ENCODE measurements around the gene RNF217. TPM values are rescaled to one million over a fixed set of nuclear protein-coding genes. Genes with fewer than 3 reads are reported as not detected.

The RNF217 gene
- total RNA-seq, 2 donors from 2014 or later, result 24.0 to 28.1 TPM

- Histone ChIP-seq H3K27ac (ENCODE audit: low read depth, low read length) (no peak overlapping the region), H3K9me3 (ENCODE audit: control insufficient read depth, low read length) (no peaks in the 10 kb centered on the region), H3K4me3 (ENCODE audit: low read length) (no peak overlapping the region), H3K4me1 (ENCODE audit: control insufficient read depth, insufficient read depth, low read length) (no peaks in the 10 kb centered on the region), H3K27me3 (ENCODE audit: control insufficient read depth, insufficient read depth, low read length, poor library complexity, severe bottlenecking) (no peaks in the 10 kb centered on the region), H3K9ac (ENCODE audit: extremely low read depth, low read length, poor library complexity, severe bottlenecking) (no peak overlapping the region), H3K36me3 (ENCODE audit: control insufficient read depth, insufficient read depth, low read length) (peaks cover 3% of the 10 kb centered on the region)
- no peaks in the 10 kb centered on the region for H3K9me3 Mint-ChIP-seq
- no peak for DNase-seq
- H3K27me3 Mint-ChIP-seq (ENCODE audit: insufficient read depth), result no peaks in the 10 kb centered on the region
- peaks cover 19% of the 10 kb centered on the region for H3K36me3 Mint-ChIP-seq (ENCODE audit: low read depth)
- H3K4me3 Mint-ChIP-seq, result no peak overlapping the region
- TF ChIP-seq CTCF (conservative IDR thresholded peaks at IDR 0.05), result no peak
- 94 to 100% methylated on average over 1 to 5 of the region's 5 CpGs for WGBS, 2 experiments (ENCODE audit: insufficient coverage in 1 of 2, insufficient read length in 1 of 2)
- peak overlapping the region; percentile 11 for H3K27ac Mint-ChIP-seq
- H3K4me1 Mint-ChIP-seq, result no peaks in the 10 kb centered on the region
Measured at GRCh38 chr6:125078602-125079321, 116.5 kb downstream of the RNF217 start.

- TF ChIP-seq CTCF (conservative IDR thresholded peaks at IDR 0.05), result no peak
- no peak overlapping the region for H3K27ac Mint-ChIP-seq
- WGBS, 2 experiments (ENCODE audit: insufficient coverage in 1 of 2, insufficient read length in 1 of 2), result 93 to 95% methylated on average over 3 to 8 of the region's 8 CpGs
- H3K4me3 ChIP-seq (ENCODE audit: low read length), result no peak overlapping the region
- H3K27me3 Mint-ChIP-seq (ENCODE audit: insufficient read depth), result no peaks in the 10 kb centered on the region
- no peak for DNase-seq
- peaks cover 11% of the 10 kb centered on the region for H3K36me3 Mint-ChIP-seq (ENCODE audit: low read depth)
- H3K27me3 ChIP-seq (ENCODE audit: control insufficient read depth, insufficient read depth, low read length, poor library complexity, severe bottlenecking), result no peaks in the 10 kb centered on the region
- H3K9me3 ChIP-seq (ENCODE audit: control insufficient read depth, low read length), result no peaks in the 10 kb centered on the region
- no peak overlapping the region for H3K4me3 Mint-ChIP-seq
- peaks cover 3% of the 10 kb centered on the region for H3K36me3 ChIP-seq (ENCODE audit: control insufficient read depth, insufficient read depth, low read length)
- no peaks in the 10 kb centered on the region for H3K4me1 Mint-ChIP-seq
- no peak overlapping the region for H3K9ac ChIP-seq (ENCODE audit: extremely low read depth, low read length, poor library complexity, severe bottlenecking)
- no peaks in the 10 kb centered on the region for H3K9me3 Mint-ChIP-seq
- no peaks in the 10 kb centered on the region for H3K4me1 ChIP-seq (ENCODE audit: control insufficient read depth, insufficient read depth, low read length)
- no peak overlapping the region for H3K27ac ChIP-seq (ENCODE audit: low read depth, low read length)
Measured at GRCh38 chr6:125082908-125083683, 120.9 kb downstream of the RNF217 start.

GRCh38 chr6:125083684-125083990 lies 121.4 kb downstream of the RNF217 start:
- Histone ChIP-seq H3K4me3 (ENCODE audit: low read length) (no peak overlapping the region), H3K4me1 (ENCODE audit: control insufficient read depth, insufficient read depth, low read length) (no peaks in the 10 kb centered on the region), H3K9ac (ENCODE audit: extremely low read depth, low read length, poor library complexity, severe bottlenecking) (no peak overlapping the region), H3K9me3 (ENCODE audit: control insufficient read depth, low read length) (no peaks in the 10 kb centered on the region), H3K27me3 (ENCODE audit: control insufficient read depth, insufficient read depth, low read length, poor library complexity, severe bottlenecking) (no peaks in the 10 kb centered on the region), H3K36me3 (ENCODE audit: control insufficient read depth, insufficient read depth, low read length) (peaks cover 3% of the 10 kb centered on the region), H3K27ac (ENCODE audit: low read depth, low read length) (no peak overlapping the region)
- H3K27me3 Mint-ChIP-seq (ENCODE audit: insufficient read depth), result no peaks in the 10 kb centered on the region
- no peak for TF ChIP-seq CTCF (conservative IDR thresholded peaks at IDR 0.05)
- no peak for DNase-seq
- H3K9me3 Mint-ChIP-seq, result no peaks in the 10 kb centered on the region
- H3K27ac Mint-ChIP-seq, result no peak overlapping the region
- no peaks in the 10 kb centered on the region for H3K4me1 Mint-ChIP-seq
- H3K36me3 Mint-ChIP-seq (ENCODE audit: low read depth), result peaks cover 11% of the 10 kb centered on the region
- WGBS, 2 experiments (ENCODE audit: insufficient coverage in 1 of 2, insufficient read length in 1 of 2), result 86 to 94% methylated on average over 2 of the region's 2 CpGs
- no peak overlapping the region for H3K4me3 Mint-ChIP-seq
